Activated T-helper 1 cell treated with anti-CD3 and anti-CD28 coated beads, Interleukin-2, amount 50 U/mL, for 16 hours (primary cell): ENCODE results near the gene P2RY2.
"Not testable (repeated sequence)": the region's sequence is repeated elsewhere in the genome, so short reads cannot be mapped to it uniquely, and the experiment has no call there.

ENCODE experiments used
- DNase-seq, 2 donors: peaks; one replicate each; pipeline ENCODE4 v3.0.0-alpha.2; 2020; ENCODE audit warnings: low read depth in 1 of 2, low spot score in 1 of 2

Gene P2RY2

GRCh38 chr11:73265853-73266645 is 48.0 kb downstream of the P2RY2 start:
- DNase-seq, result no peak

- DNase-seq, result no peak
Observed at GRCh38 chr11:73266646-73267020, 48.6 kb downstream of the P2RY2 start.

GRCh38 chr11:73267122-73267846 is 49.2 kb downstream of the P2RY2 start:
- no peak for DNase-seq

DNA sequence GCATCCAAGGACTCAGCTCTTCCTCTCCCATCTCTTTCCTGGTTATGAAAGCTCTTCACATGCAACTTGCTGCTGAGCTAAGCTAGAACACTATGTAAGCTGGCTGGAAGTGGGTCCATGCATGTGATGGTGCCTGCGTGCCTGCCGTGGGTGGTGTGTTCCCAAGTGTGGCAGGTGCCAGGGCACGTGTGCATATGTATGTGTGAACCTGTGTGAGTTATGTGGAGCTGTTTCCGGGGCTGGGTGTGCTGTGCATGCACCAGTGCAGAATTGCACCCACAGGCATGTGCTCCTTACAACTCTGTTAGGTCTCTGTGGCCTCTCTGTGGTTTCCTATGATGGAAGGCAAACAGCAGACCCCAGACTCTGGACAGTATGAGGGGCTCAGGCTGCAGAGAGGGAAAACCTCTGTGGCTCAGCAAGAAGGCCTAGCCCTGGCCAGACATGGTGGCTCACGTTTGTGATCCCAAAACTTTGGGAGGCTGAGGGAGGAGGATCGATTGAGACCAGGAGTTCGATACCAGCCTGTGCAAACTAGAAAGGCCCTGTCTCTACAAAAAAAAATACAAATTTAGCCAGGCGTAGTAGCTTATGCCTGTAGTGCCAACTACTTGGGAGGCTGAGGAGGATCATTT is 49.9 kb downstream of the P2RY2 start:
- DNase-seq, result no peak

- no peak for DNase-seq
Observed at GRCh38 chr11:73268671-73269271, 50.7 kb downstream of the P2RY2 start.

GRCh38 chr11:73269459-73270015 is 51.5 kb downstream of the P2RY2 start:
- DNase-seq, result no peak

- no peak for DNase-seq
Observed at GRCh38 chr11:73270016-73270854, 52.2 kb downstream of the P2RY2 start.

DNA sequence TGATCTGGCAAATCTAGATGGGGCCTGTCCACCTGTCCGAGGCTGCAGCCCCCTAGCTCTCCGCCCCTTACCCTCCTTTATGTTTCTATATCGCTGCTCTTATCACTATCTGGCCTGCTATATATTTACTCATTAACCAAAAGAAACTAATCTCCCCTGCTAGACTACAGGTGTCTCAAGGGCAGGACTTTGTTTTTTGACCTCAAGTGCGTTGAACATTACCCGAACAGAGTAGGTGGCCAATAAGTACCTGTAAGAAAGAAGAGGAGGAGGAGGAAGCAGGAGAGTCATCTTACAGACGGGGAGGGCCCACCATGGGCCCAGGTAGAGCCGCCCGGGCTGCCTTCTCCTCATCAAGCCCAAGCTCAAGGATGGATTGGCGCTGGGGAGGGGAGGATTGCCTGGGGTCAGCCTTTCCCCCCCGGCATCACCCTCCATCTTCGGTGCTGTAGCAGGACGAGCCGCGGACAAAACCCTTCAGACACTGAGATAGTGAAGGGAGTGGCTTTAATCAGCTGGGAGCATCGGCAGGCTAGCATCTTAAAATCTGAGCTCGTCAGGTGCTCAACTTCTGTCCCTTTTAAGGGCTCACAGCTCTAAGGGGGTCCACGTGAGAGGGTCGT is 52.9 kb downstream of the P2RY2 start:
- DNase-seq, result no peak

GRCh38 chr11:73271478-73271865 is 53.4 kb downstream of the P2RY2 start:
- not testable (repeated sequence) for DNase-seq

DNA sequence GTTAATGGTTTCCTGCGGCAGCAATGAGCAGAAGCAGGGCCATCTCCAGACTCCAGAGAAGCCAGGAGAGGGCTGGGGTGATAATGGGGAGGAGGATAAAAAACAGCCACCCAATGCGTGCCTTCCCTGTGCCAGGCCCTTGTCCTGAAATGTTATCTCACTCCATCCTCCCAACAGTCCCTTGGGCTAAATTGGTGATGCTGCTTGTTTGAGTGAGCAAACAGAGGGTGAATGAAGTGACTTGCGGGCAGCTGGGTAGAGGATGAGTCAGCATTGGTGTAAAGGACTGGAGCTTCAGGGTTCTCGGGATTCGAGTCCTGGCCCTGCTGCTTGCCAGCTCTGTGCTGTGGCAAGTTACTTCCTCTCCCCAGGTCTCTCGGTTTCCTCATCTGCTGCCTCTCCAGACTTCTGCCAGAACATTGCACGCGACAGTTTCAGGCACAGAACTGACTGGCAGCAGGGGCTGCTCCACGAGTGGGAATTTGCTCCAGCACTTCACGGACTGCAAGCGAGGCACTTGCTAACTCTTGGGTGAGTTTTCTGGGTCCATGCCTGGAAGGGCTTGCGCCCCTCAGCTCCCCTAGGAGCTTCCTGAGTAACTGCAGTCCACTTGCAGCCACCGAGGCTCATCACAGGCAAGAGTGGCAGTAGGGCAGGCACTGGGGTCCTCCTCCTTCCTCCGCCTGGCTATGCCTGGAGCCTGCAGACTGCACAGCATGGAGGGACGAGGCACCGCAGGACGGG is 54.0 kb downstream of the P2RY2 start, which contains the start of gene P2RY6:
Gene P2RY6, plus strand, starts transcription at position 403 of the 744 bp plus-strand sequence. CDS start 24,181 bp downstream, outside the sequence.
- no peak for DNase-seq

GRCh38 chr11:73272680-73273038 is 54.6 kb downstream of the P2RY2 start:
- no peak for DNase-seq

DNA sequence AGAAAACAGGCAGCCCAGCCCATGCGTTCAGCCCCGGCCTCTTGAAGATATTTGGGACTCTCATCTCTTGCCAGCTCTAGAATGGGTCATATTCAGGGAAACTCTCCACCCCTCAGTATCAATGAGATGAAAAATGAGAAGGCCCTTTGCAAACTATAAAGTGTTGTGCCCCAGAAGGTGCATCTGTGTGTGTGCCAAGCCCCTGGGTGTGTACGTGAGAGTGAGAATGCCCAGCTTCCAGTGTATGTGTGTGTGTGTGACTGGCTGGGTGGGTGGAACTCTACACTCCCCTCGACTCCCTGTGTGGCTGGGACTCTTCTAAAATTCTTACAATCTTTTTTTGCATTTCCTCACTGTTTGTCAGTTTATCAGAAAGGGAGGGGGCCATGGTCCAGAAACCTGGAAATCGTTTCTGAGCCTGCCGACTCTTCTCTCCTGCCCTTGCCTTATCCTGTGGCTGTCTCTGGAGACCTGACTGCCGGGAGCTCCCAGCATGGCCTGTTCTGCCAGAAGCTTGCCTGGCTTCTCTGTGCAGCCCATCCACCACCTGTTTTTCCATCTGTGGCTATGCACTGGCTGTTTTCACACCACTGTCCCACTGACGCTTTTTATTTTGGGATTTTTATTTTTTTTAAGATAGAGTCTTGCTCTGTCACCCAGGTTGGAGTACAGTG is 55.3 kb downstream of the P2RY2 start:
- DNase-seq, result no peak

DNA sequence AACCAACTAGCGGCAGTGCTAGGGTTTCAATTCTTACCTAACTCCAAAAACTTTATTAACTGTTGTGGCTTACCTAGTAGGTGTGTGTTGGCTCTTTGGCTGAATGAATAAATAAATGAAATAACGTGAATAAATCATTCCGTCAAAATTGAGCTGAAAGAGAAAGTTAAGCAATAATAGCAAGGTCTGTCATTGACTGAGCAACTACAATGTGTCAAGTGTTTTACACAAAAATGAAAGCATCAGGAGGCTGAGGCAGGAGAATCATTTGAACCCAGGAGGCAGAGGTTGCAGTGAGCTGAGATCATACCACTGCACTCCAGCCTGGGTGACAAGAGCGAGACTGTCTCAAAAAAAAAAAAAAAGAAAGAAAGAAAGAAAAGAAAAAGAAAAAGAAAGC is 56.1 kb downstream of the P2RY2 start:
- DNase-seq, result not testable (repeated sequence)

DNA sequence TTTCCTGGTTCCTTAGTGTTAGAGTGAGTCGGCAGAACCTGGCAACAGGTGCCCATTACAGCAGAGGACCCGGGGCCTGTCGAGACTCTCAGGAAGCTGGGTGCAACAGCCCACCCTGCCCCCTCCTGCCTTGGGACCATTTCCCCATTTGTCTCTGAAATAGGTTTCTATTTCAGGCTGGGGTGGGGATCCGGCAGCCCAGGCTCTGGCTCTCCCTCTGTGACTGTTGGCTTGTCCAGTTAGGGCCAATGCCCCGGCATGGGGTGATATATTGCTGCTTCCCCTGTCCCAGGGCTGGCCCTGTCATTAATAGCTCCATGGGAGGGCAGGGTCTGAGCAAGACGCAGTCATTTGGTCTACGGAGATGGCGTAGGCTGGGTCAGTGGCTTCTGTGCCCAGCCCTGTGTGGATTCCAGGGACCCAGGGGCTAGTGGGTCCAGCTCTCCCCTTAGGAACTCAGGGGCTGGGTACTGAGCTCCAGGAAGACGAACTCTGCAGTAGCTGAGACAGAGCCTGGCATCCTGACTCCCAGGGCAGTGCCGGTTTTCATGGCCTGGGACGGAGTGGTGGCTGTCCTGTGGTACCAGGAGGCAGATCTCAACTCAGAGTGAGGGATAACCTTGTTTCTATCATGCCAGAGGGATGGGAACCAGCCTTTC is 56.8 kb downstream of the P2RY2 start:
- no peak for DNase-seq

GRCh38 chr11:73275381-73275750 is 57.3 kb downstream of the P2RY2 start:
- no peak for DNase-seq

GRCh38 chr11:73277467-73277866 is 59.4 kb downstream of the P2RY2 start:
- DNase-seq, result no peak

GRCh38 chr11:73280626-73281025 is 62.5 kb downstream of the P2RY2 start:
- DNase-seq, result no peak

DNA sequence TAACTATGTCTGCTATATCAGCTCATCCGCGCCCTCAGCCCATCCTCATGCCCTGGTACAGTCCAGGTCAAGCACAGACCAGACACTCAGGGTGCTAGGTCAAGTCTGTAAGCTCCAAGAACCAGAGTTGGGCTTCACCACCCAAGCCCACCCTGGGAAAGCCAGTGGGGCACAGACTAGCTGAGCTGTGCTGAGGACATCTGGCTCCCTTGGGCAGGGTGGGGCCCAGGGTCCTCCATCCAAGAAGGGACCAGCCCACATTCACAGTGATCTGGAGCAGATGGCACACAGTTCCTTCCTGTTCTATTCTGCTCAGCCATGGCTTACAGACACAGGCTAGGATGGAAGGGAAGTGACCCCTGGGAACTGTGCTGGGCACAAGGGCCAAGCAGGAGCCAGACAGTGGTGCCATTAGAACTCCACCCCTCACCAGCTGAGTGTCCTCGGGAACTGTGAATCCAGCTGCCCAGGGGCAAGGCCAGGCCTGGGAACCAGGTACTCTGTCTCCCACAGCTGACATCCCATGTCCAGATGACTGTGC is 63.2 kb downstream of the P2RY2 start:
- no peak for DNase-seq
